IPS-18a (cell line): Measurements from ENCODE around the gene CYP4F2.
"Not testable (repeated sequence)": the region's sequence is repeated elsewhere in the genome, so short reads cannot be mapped to it uniquely, and the experiment has no call there.

Source experiments
- H3K27ac ChIP-seq: one replicate; pipeline ENCODE4 v1.5.1; 2013; ENCODE audit warnings: low read length
- H3K27me3 ChIP-seq: one replicate; pipeline ENCODE4 v1.6.1; 2013; ENCODE audit warnings: mild to moderate bottlenecking, low read length; ENCODE audit not compliant: control insufficient read depth, insufficient read depth
- H3K36me3 ChIP-seq: one replicate; pipeline ENCODE4 v1.6.1; 2013; ENCODE audit warnings: low read depth, low read length; ENCODE audit not compliant: control insufficient read depth
- H3K4me1 ChIP-seq: one replicate; pipeline ENCODE4 v1.6.1; 2013; ENCODE audit warnings: low read depth, low read length; ENCODE audit not compliant: control insufficient read depth
- H3K4me3 ChIP-seq: one replicate; pipeline ENCODE4 v1.5.1; 2013; ENCODE audit warnings: low read length
- H3K9ac ChIP-seq: one replicate; pipeline ENCODE4 v1.6.1; 2013; ENCODE audit warnings: mild to moderate bottlenecking, low read length, moderate library complexity
- H3K9me3 ChIP-seq: one replicate; pipeline ENCODE4 v1.6.1; 2013; ENCODE audit warnings: low read depth, low read length; ENCODE audit not compliant: control insufficient read depth

CYP4F2 gene

GRCh38 chr19:15897738-15898276 lies at the start of gene CYP4F2:
Gene CYP4F2, minus strand, starts transcription at chr19:15898074. Its CDS starts 463 bp downstream, at chr19:15897611.
- Histone ChIP-seq H3K9me3 (peaks cover 64% of the 10 kb centered on the region), H3K36me3 (no peaks in the 10 kb centered on the region), H3K27me3 (no peaks in the 10 kb centered on the region), H3K27ac (no peak within 1 kb of the TSS), H3K4me3 (no peak within 1 kb of the TSS), H3K9ac (no peak within 1 kb of the TSS), H3K4me1 (no peaks in the 10 kb centered on the region)

GRCh38 chr19:15945301-15945700 lies 47.4 kb upstream of the CYP4F2 start:
- Histone ChIP-seq H3K9me3 (peaks cover 70% of the 10 kb centered on the region), H3K27me3 (no peaks in the 10 kb centered on the region)

GRCh38 chr19:15944401-15944800 lies 46.5 kb upstream of the CYP4F2 start:
- H3K4me3 ChIP-seq: no peak overlapping the region
- H3K9me3 ChIP-seq: peaks cover 67% of the 10 kb centered on the region
- H3K27ac ChIP-seq: no peak overlapping the region
- H3K9ac ChIP-seq: no peak overlapping the region
- H3K27me3 ChIP-seq: no peaks in the 10 kb centered on the region
- H3K36me3 ChIP-seq: no peaks in the 10 kb centered on the region
- H3K4me1 ChIP-seq: no peaks in the 10 kb centered on the region

More at GRCh38 chr19:15945301-15945700, 47.4 kb upstream of the CYP4F2 start:
- Histone ChIP-seq H3K27ac (no peak overlapping the region), H3K4me1 (no peaks in the 10 kb centered on the region), H3K36me3 (no peaks in the 10 kb centered on the region), H3K4me3 (no peak overlapping the region), H3K9ac (no peak overlapping the region)

- H3K4me1 ChIP-seq: no peaks in the 10 kb centered on the region
- H3K27me3 ChIP-seq: no peaks in the 10 kb centered on the region
- H3K9me3 ChIP-seq: peaks cover 47% of the 10 kb centered on the region
- H3K9ac ChIP-seq: no peak overlapping the region
- H3K36me3 ChIP-seq: no peaks in the 10 kb centered on the region
- no peak overlapping the region for H3K4me3 ChIP-seq
- H3K27ac ChIP-seq: no peak overlapping the region
Observed at GRCh38 chr19:15937771-15938170, 39.9 kb upstream of the CYP4F2 start.

GRCh38 chr19:15936950-15937349 lies 39.1 kb upstream of the CYP4F2 start:
- H3K4me3 ChIP-seq: no peak overlapping the region

GRCh38 chr19:15936173-15936572 lies 38.3 kb upstream of the CYP4F2 start:
- Histone ChIP-seq H3K27ac (no peak overlapping the region), H3K9me3 (peaks cover 35% of the 10 kb centered on the region), H3K27me3 (no peaks in the 10 kb centered on the region), H3K4me1 (no peaks in the 10 kb centered on the region), H3K36me3 (no peaks in the 10 kb centered on the region), H3K4me3 (no peak overlapping the region), H3K9ac (no peak overlapping the region)

More at GRCh38 chr19:15936950-15937349, 39.1 kb upstream of the CYP4F2 start:
- Histone ChIP-seq H3K27ac (no peak overlapping the region), H3K9ac (no peak overlapping the region), H3K9me3 (peaks cover 39% of the 10 kb centered on the region), H3K36me3 (no peaks in the 10 kb centered on the region), H3K4me1 (no peaks in the 10 kb centered on the region), H3K27me3 (no peaks in the 10 kb centered on the region)

- Histone ChIP-seq H3K9me3 (peaks cover 38% of the 10 kb centered on the region), H3K9ac (no peak overlapping the region), H3K27me3 (no peaks in the 10 kb centered on the region), H3K36me3 (no peaks in the 10 kb centered on the region), H3K27ac (no peak overlapping the region), H3K4me1 (no peaks in the 10 kb centered on the region), H3K4me3 (no peak overlapping the region)
Observed at GRCh38 chr19:15935167-15935702, 37.4 kb upstream of the CYP4F2 start.

GRCh38 chr19:15934332-15935078 lies 36.6 kb upstream of the CYP4F2 start, which contains the start of gene CYP4F11:
Gene CYP4F11, minus strand, starts transcription at chr19:15934529. Its CDS starts 121 bp downstream, at chr19:15934408.
- Histone ChIP-seq H3K4me3 (no peak within 1 kb of the TSS), H3K9ac (no peak within 1 kb of the TSS), H3K4me1 (no peaks in the 10 kb centered on the region), H3K36me3 (no peaks in the 10 kb centered on the region), H3K27me3 (no peaks in the 10 kb centered on the region), H3K9me3 (peaks cover 42% of the 10 kb centered on the region), H3K27ac (no peak within 1 kb of the TSS)

- not testable (repeated sequence) for H3K36me3 ChIP-seq, H3K27me3 ChIP-seq, H3K27ac ChIP-seq, H3K4me1 ChIP-seq, H3K9ac ChIP-seq, H3K4me3 ChIP-seq
- H3K9me3 ChIP-seq: peaks cover 43% of the 10 kb centered on the region
Observed at GRCh38 chr19:15933761-15934331, 36.0 kb upstream of the CYP4F2 start.

GRCh38 chr19:15928321-15928720 lies 30.4 kb upstream of the CYP4F2 start:
- Histone ChIP-seq H3K27ac (no peak overlapping the region), H3K9ac (no peak overlapping the region), H3K9me3 (peaks cover 58% of the 10 kb centered on the region), H3K36me3 (no peaks in the 10 kb centered on the region), H3K4me1 (no peaks in the 10 kb centered on the region), H3K27me3 (no peaks in the 10 kb centered on the region), H3K4me3 (no peak overlapping the region)

GRCh38 chr19:15926484-15926883 lies 28.6 kb upstream of the CYP4F2 start:
- no peak overlapping the region for H3K4me3 ChIP-seq
- H3K4me1 ChIP-seq: no peaks in the 10 kb centered on the region

More at GRCh38 chr19:15926484-15926883, 28.6 kb upstream of the CYP4F2 start:
- Histone ChIP-seq H3K9ac (no peak overlapping the region), H3K27me3 (no peaks in the 10 kb centered on the region), H3K36me3 (no peaks in the 10 kb centered on the region), H3K9me3 (peaks cover 76% of the 10 kb centered on the region), H3K27ac (no peak overlapping the region)
